GM23248 (cell line): ENCODE data around the gene WWOX.

Experiments
- EZH2 ChIP-seq: fragments of 200-600 bp; sonication (generic); IDR thresholded peaks from 2 replicates; pipeline ENCODE4 v1.6.1; 2018; ENCODE audit warnings: antibody characterized with exemption, mild to moderate bottlenecking; ENCODE audit not compliant: insufficient read depth, poor library complexity, severe bottlenecking
- EZH2phosphoT487 ChIP-seq: fragments of 200-600 bp; sonication (generic); IDR thresholded peaks from 2 replicates; pipeline ENCODE4 v1.6.1; 2018; ENCODE audit warnings: antibody characterized with exemption, moderate library complexity, mild to moderate bottlenecking, low read depth; ENCODE audit not compliant: insufficient read depth

DNA sequence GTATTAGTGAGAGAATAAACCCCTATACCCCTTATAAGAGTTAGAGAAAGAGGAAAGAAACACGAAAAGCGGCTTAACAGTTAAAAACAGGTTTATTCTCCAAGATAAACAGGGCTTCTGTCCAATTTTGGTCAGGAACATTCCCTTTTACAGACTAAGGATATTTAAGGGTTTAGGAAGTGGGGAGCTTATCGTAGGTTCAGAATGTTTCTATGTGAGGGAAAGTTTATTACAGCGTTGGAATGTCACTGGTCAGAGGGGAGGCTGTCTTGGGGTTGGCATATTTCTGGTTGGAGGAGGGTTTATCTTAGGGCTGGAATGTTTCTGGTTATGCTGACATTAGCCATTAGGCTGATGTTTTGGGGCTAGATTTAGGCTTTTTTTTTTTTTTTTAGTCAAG, 34.1 kb upstream of the WWOX start:
- no peak for TF ChIP-seq EZH2
- no peak for TF ChIP-seq EZH2phosphoT487
